Psoas muscle (tissue), 8 donors: ENCODE data around the gene QSOX1. TPM values are rescaled to one million over a fixed set of nuclear protein-coding genes. Genes with fewer than 3 reads are reported as not detected.

Experiments used
- ATAC-seq, 4 donors: fragments of 200-7000 bp; cut with Tn5 transposase; one replicate each; pipeline ENCODE4 v1.9.1; 2020; ENCODE audit warnings: moderate library complexity in 3 of 4, mild to moderate bottlenecking in 2 of 4
- DNase-seq, 2 donors: peaks; one replicate each; pipeline ENCODE4 v3.0.0-alpha.2; 2020
- H3K27ac ChIP-seq: fragments of 200-600 bp; one replicate; pipeline ENCODE4 v1.8.0; 2022
- H3K27me3 ChIP-seq, 3 donors: fragments of 200-600 bp in 1 of 3; one replicate each; pipeline versions ENCODE4 v1.6.1 to v1.8.0; 2013 to 2022; ENCODE audit warnings: low read length in 2 of 3, mild to moderate bottlenecking in 2 of 3, moderate library complexity in 1 of 3; ENCODE audit not compliant: insufficient read depth in 3 of 3
- H3K36me3 ChIP-seq, 2 donors: fragments of 200-600 bp in 1 of 2; one replicate each; pipeline versions ENCODE4 v1.6.1 to v1.8.0; 2013 to 2022; ENCODE audit warnings: low read depth in 1 of 2, mild to moderate bottlenecking in 1 of 2, moderate library complexity in 1 of 2; ENCODE audit not compliant: insufficient read depth in 1 of 2
- H3K4me1 ChIP-seq: fragments of 200-600 bp; one replicate; pipeline ENCODE4 v1.8.0; 2022
- H3K4me3 ChIP-seq: fragments of 200-600 bp; one replicate; pipeline ENCODE4 v1.8.0; 2022; ENCODE audit warnings: mild to moderate bottlenecking
- H3K9me3 ChIP-seq: fragments of 200-600 bp; one replicate; pipeline ENCODE4 v1.8.0; 2022
- CTCF ChIP-seq: fragments of 200-600 bp; IDR thresholded peaks from one replicate; pipeline ENCODE4 v1.8.0; 2022; ENCODE audit warnings: antibody characterized with exemption
- WGBS, 3 donors: extraction: QIAGEN DNeasy Blood & Tissue Kit; methylation state at CpG; one replicate each; pipeline versions ENCODE4 v1.1.6 to v1.1.7; 2013; 5-methylcytosine and 5-hydroxymethylcytosine counted together
- intact Hi-C, 2 donors: fragments of 100-400 bp; cut with DNase I; formaldehyde crosslinking; loops; one replicate each; pipeline versions ENCODE4 v1.11.0 to v1.14.2; 2022
- polyA plus RNA-seq, 3 donors: library from polyadenylated mRNA; stranded (reverse); fragments of 200-250 nt; gene quantifications; one replicate each; pipeline ENCODE4 v1.2.3, GENCODE V29; 2013
- total RNA-seq, 4 donors: library from RNA; stranded (reverse); fragmentation: NEBNext Ultra II Directional in 2 of 4; extraction: Animal tissue kit (Norgen Biotek cat#: 25700) in 2 of 4; gene quantifications; one replicate each; pipeline versions ENCODE4 v1.2.1 to v1.2.4, GENCODE V29; 2021 to 2023
- donor health status: healthy with polysubstance abuse.
- donor health status: DM: no; HTN: no; CAD: no; lungs with moderate emphysema.
- donor health status: Bipolar disorder and iron deficiency.
- donor health status: healthy.
- donor health status: DM: yes; HTN: yes; CAD: no.
- donor health status: DM: no; HTN: no; CAD: no.
- donor health status: DM: no; HTN: no; CAD: no.
- donor health status: DM: yes; HTN: yes; CAD: no.

The QSOX1 gene
- total and polyA plus RNA-seq, 7 donors: 21.5 to 159 (median 41.3) TPM

GRCh38 chr1:180238675-180239074, 84.0 kb downstream of the QSOX1 start:
- Histone ChIP-seq H3K27me3 (peaks cover 0 to 94% (median 29%) of the 10 kb centered on the region in 3 donors), H3K36me3 (no peaks in the 10 kb centered on the region), H3K4me1 (peaks cover 16% of the 10 kb centered on the region), H3K27ac (no peak overlapping the region), H3K9me3 (no peaks in the 10 kb centered on the region), H3K4me3 (no peak overlapping the region)
- no peak for DNase-seq
- intact Hi-C loops: no loop called here
- no peak for TF ChIP-seq CTCF
- ATAC-seq: no peak
- WGBS, 3 donors: 21 to 26% (median 25%) methylated on average over 7 of the region's 7 CpGs

- no peak for ATAC-seq
- no peak for TF ChIP-seq CTCF
- Histone ChIP-seq H3K4me1 (peaks cover 14% of the 10 kb centered on the region), H3K36me3 (no peaks in the 10 kb centered on the region), H3K4me3 (no peak overlapping the region), H3K9me3 (no peaks in the 10 kb centered on the region), H3K27ac (no peak overlapping the region), H3K27me3 (peaks cover 0 to 88% (median 26%) of the 10 kb centered on the region in 3 donors)
- WGBS, 3 donors: 10 to 12% (median 11%) methylated on average over 10 of the region's 10 CpGs
- intact Hi-C loops: no loop called here
- no peak for DNase-seq
These were observed 84.8 kb downstream of the QSOX1 start for GRCh38 chr1:180239145-180240096.

GRCh38 chr1:180241716-180242544, 87.3 kb downstream of the QSOX1 start:
- no peak for DNase-seq
- 63 to 69% (median 64%) methylated on average over 8 of the region's 8 CpGs for WGBS, 3 donors
- Histone ChIP-seq H3K36me3 (no peaks in the 10 kb centered on the region), H3K4me1 (no peaks in the 10 kb centered on the region), H3K27me3 (peaks cover 0 to 63% (median 9%) of the 10 kb centered on the region in 3 donors), H3K4me3 (no peak overlapping the region), H3K9me3 (no peaks in the 10 kb centered on the region), H3K27ac (no peak overlapping the region)
- intact Hi-C loops: no loop called here
- no peak for TF ChIP-seq CTCF
- ATAC-seq: no peak

- Histone ChIP-seq H3K9me3 (no peaks in the 10 kb centered on the region), H3K4me3 (no peak overlapping the region), H3K27me3 (peaks cover 0 to 45% (median 5%) of the 10 kb centered on the region in 3 donors), H3K36me3 (no peaks in the 10 kb centered on the region), H3K27ac (no peak overlapping the region), H3K4me1 (no peaks in the 10 kb centered on the region)
- DNase-seq (no peak), ATAC-seq (no peak)
- intact Hi-C loops: loop anchor here in 1 of 2 donors (2.0 kb wide), 1 partner anchor 51 kb away; no protein-coding TSS in a partner anchor
- no peak for TF ChIP-seq CTCF
- 85 to 86% (median 85%) methylated on average over 11 of the region's 11 CpGs for WGBS, 3 donors
These were observed 89.0 kb downstream of the QSOX1 start for GRCh38 chr1:180243517-180244221.
